ENCODE measurements around the gene KHSRP.

KHSRP gene

DNA sequence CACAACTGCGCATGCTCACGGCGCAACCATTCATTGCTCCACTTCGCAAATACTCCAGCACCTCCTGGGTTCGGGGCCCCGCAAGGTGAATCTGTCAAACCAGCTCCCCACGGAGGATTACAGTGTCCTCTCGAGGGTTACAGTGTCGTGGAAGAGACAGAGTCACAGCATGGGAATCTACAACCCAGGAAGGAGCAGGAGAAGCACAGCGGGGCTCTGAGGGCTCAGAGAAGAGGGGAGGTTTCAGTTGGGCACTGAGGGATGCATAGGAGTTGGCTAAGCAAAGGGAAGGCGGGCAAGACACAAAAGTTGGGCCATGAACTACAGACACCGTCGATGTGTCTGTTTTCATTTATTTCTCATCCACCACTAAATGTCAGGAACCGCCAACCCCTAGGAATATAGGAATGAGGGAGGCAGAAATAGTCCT, 30.6 kb downstream of the KHSRP start:
- peak in 2 of 3 donors; percentile 59 to 72 for DNase-seq (ENCODE audit: low read depth in 3 of 3)

DNA sequence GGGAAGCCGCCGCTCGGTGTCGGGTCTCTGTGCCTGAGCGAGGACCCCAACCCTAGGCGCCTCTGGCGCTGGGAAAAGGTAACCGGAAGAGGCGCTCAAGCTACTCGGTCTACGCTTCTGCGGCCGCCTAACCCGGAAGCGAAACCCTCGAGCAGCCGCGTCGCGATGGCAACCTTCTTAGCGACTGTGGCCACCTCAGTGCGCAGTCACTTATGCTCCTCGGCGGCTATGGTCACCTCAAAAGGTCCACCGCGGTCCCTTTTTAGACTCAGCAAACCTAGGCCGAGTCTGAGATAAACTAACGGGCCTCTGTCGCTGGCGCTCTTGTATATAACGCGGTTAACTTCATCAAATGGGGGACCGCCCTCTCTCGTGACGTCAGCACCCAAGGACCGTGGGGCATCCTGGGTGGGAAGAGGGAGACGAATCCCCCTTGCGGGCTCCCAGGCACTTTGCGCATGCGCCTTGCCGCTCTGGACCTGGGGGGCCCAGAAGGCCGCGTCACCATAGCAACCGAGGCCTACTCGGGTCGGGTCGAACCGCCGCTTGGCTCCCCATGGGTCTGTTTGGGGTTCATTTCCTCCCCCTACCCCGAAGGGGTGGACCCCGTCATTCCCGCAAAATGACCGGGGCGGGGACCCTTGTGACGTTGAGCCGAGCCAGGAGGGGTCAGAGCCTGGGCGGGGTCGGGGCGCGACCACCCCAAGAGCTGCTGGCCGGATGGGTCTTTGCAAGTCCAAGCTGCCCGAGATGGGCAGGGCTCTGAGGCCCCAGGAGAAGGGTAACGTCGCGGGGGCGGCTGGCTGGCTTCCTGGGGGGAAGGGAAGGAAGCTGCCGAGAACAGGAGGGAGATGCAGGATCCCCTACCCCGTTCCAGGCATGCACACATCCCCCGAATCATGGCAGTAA, 31.3 kb downstream of the KHSRP start, which contains the start of gene GTF2F1:
GTF2F1 (minus strand) TSS at position 91 of the 909 bp plus-strand sequence. CDS start 169 bp downstream, outside the sequence.
- DNase-seq (ENCODE audit: low read depth in 3 of 3): peak; percentile 85 to 90 (median 87)

DNA sequence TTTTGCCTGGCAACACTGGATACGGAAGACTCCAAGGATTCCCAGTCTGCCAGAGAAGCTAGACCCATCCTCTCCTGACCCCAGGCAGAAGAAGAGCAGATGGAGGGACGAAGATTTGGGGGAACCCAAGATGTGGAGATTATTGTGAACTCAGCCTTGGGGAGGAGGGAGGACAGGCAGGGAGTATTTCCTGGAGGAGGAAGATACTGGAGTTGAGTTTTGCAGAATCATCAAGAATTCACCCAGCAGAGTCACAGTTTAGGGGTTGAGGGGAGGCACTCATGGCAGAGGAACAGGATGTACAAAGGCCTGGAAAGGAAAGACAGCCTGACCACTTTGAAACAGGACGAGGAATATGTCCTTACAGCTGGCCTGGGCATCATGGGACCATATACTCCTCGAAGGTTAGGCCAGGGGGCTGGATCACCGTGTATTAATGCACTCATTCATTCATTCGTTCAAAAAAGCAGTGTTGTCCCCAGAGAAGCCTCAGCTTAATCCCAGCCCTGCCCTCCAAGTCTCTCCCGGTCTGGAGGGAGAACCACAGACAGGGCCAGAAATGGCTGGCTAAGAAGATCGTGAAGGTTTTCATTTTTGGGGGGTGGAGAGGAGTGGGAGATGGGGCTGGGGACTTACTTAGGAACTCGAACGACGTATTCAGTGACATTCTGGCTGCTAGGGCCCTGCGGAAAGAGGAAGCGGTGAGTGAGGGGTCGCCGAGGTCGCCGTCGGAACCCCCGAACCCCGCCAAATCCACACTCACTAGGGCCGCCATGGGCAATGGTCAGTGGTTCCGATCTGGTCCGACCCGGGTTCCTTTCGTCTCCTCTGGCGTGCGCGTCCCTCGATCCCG, 32.2 kb downstream of the KHSRP start:
- no peak for DNase-seq (ENCODE audit: low read depth in 3 of 3)

GRCh38 chr19:6387372-6387771, 37.2 kb downstream of the KHSRP start:
- no peak for DNase-seq (ENCODE audit: low read depth in 3 of 3)

- DNase-seq (ENCODE audit: low read depth in 3 of 3): no peak
These were observed 40.2 kb downstream of the KHSRP start for GRCh38 chr19:6384381-6384780.

- no peak for DNase-seq (ENCODE audit: low read depth in 3 of 3)
These were observed 41.4 kb downstream of the KHSRP start for GRCh38 chr19:6383188-6383587.

GRCh38 chr19:6381030-6381750, 43.4 kb downstream of the KHSRP start:
- DNase-seq (ENCODE audit: low read depth in 3 of 3): no peak

DNA sequence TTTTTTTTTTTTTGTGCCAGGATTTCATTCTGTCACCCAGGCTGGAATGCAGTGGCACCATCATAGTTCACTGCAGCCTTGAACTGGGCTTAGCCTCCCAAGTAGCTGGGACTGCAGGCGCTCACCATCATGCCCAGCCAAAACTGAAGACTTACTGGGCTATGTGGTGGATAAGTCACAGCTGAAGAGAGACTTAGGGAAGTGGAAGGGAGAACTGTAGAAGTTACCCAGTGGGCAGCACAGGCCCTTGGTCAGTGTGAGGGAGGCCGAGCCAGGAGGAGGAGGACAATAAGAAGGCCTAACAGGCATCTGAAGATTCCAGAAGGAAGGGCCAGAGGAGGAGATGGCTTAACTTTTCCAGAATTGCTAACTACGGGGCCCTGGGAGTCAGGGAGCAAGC, 44.9 kb downstream of the KHSRP start:
- DNase-seq (ENCODE audit: low read depth in 3 of 3): no peak

DNA sequence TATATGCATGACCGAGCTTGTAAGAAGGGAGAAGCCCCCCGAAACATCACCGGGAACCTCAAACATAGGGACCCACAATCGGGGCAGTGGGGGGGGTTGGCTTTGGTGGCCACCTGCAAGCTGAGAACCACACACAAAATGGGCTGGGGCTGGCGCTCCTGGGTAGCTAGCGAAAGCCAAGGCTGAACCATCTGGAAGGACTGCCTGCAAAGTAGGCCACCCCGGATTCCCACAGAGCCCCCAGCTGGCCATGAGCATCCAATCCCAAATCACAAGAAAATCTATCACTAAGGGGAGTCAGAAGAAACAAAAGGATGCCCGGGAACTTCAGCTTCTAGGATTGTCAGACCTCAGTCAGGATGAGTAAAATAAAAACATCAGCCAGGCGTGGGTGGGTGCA, 46.1 kb downstream of the KHSRP start:
- no peak for DNase-seq (ENCODE audit: low read depth in 3 of 3)

DNA sequence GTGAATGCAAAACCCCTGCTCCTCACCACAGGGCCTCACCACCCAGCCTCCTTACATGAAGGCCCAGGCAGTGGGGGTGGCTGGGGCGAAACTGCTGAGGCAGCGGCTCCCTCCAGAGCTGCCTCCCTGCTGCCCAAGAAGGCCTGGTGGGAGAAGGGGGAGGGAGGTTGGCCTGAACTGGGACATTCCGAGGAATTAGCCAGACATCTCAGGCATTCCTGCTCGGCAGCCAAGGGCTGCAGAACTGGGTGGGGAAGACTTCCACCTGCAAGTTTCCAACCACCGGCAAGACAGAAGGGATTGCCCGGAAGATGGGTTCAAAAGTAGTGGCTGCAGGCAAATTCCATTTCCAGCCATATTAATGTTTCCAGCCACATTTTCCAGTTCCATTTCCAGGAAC, 46.6 kb downstream of the KHSRP start:
- DNase-seq (ENCODE audit: low read depth in 3 of 3): no peak

DNA sequence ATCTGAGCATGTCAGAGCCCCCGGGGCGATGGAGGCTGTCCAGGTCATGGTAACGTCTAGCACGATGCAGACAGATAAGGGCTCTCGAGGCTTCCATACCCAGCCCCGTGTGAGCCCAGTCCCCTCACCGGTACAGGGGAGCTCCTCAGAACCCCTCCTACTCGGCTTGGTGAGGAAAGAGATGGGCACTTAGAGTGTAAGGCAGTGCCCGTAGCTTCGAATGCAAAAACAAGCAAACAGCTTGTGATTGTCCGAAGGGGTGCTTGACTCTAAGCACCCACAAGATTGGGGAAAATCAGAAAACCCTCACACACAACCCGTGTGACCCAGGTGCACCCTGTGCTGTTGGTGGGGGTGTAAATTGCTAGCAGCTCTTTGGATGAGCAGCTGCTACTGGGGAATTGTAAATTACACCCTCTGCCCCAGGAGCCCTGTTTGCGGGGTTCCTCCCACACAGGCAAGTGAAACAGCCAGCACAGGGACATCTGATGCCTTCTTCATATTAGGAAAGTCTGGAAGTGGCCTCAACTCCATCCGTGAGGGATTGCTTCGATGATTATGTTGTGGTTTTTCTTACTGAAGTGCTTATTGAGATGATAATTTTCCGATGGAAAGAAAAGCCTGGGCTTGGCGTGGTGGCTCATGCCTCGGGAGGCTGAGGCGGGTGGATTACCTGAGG, 48.0 kb downstream of the KHSRP start:
- DNase-seq (ENCODE audit: low read depth in 3 of 3): no peak

- DNase-seq (ENCODE audit: low read depth in 3 of 3): no peak
These were observed 49.1 kb downstream of the KHSRP start, which contains the start of gene PSPN for GRCh38 chr19:6375411-6376010. Gene PSPN (minus strand): TSS chr19:6375933. CDS start chr19:6375849, 84 bp downstream.

DNA sequence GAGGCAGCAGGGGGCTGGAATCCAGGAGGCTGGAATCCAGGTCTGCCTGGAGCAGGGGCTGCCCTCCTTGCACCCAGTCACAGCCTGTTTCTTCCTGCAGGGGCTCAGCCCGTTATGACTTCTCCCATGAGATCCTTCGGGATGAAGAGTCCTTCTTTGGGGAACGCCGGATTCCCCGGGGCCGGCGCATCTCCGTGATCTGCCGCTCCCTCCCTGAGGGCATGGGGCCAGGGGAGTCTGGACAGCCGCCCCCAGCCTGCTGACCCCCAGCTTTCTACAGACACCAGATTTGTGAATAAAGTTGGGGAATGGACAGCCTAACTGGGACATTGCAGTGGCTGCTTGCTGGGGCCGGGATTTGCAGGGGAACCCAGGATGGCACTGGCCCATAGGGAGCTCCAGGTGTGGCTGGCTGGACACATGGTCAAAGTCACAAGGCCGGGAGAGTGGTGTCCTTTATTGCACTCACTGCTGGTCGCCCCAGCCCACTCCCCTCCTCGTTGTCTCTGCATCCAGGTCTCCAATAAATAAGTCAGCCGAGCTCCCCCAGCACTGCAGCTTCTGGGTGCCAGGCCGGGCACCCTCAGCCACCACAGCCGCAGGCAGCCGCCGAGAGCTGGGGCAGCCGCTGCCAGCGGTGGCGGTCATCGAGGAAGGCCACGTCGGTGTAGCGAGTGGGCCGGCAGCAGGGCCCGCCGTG, 49.8 kb downstream of the KHSRP start:
- DNase-seq (ENCODE audit: low read depth in 3 of 3): no peak

GRCh38 chr19:6374161-6374709, 50.4 kb downstream of the KHSRP start:
- no peak for DNase-seq (ENCODE audit: low read depth in 3 of 3)

- DNase-seq (ENCODE audit: low read depth in 3 of 3): no peak
These were observed 50.9 kb downstream of the KHSRP start for GRCh38 chr19:6373813-6374108.

- peak; percentile 99 to 100 (median 99) for DNase-seq (ENCODE audit: low read depth in 3 of 3)
These were observed 51.4 kb downstream of the KHSRP start for GRCh38 chr19:6373096-6373812.

GRCh38 chr19:6372594-6373095, 52.0 kb downstream of the KHSRP start, which contains the start of gene ALKBH7:
Gene ALKBH7 (plus strand): TSS chr19:6372794. CDS start chr19:6372821, 27 bp downstream.
- peak; percentile 92 to 97 (median 96) for DNase-seq (ENCODE audit: low read depth in 3 of 3)

- no peak for DNase-seq (ENCODE audit: low read depth in 3 of 3)
These were observed 60.3 kb downstream of the KHSRP start for GRCh38 chr19:6364353-6364752.

Measured in stimulated activated CD4-positive, alpha-beta T cell treated with anti-CD3 and anti-CD28 coated beads, TNF-alpha, amount 100 ng/mL, for 48 hours (primary cell).